ENCODE data around the gene YLPM1. TPM values are rescaled to one million over a fixed set of nuclear protein-coding genes. Genes with fewer than 3 reads are reported as not detected.

The YLPM1 gene
- polyA plus RNA-seq, 6 donors from 2014 or later, result 5.4 to 27.1 (median 12.1) TPM

DNA sequence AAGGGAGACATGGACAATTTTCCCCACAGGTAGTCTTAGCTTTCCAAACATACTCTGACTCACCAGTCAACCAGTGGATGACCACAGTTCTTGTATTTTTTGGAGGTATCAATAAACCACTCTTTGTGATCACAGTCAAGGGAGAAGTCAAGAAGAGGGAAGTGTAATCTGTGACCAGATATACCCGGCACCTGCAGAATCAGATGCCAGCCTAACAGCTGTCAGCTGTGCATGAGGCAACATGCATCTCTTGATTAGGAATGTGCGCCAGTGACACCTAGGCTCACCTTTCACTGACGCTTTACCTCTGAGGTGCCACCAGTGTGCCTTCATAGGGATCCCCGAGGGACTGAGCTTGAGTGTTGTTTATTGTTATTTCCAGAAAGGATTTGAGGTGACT lies 92.8 kb downstream of the YLPM1 start:
- Mint-ChIP-seq H3K4me3 (no peak overlapping the region), H3K36me3 (peaks cover 0 to 6% of the 10 kb centered on the region in 2 donors), H3K9me3 (no peaks in the 10 kb centered on the region), H3K4me1 (peaks cover 6 to 11% (median 8%) of the 10 kb centered on the region in 3 donors), H3K27me3 (no peaks in the 10 kb centered on the region), H3K27ac (peak overlapping the region in 2 of 6 donors; percentile 76 to 80)
- ATAC-seq (ENCODE audit: low read depth in 2 of 2) (peak; percentile 48 to 75), DNase-seq (no peak)

GRCh38 chr14:74856366-74856765 lies 93.2 kb downstream of the YLPM1 start:
- Mint-ChIP-seq H3K9me3 (no peaks in the 10 kb centered on the region), H3K27me3 (no peaks in the 10 kb centered on the region), H3K4me3 (no peak overlapping the region), H3K27ac (peak overlapping the region in 1 of 6 donors; percentile 5), H3K4me1 (peaks cover 6 to 13% (median 8%) of the 10 kb centered on the region in 3 donors), H3K36me3 (peaks cover 0 to 6% of the 10 kb centered on the region in 2 donors)
- DNase-seq (no peak), ATAC-seq (ENCODE audit: low read depth in 2 of 2) (no peak)

DNA sequence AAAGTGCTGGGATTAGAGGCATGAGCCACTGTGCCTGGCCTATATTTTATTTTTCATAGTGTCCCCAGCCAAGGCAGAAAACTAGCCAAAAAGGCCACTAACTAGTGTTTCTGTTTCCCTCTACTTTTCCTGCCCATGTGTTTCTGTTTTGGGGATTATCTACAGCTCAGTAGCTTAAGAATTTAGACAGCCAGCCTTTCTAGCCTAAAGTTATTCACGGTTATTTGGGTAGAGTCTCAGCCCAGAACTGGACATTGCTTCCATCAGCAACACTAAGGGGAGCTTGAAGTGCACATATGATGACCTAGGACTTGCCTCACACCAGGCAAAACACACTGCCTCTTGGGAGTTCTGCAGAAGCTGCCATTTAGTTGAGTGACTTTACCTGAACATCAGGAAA lies 94.9 kb downstream of the YLPM1 start:
- Mint-ChIP-seq H3K27me3 (no peaks in the 10 kb centered on the region), H3K36me3 (peaks cover 0 to 6% of the 10 kb centered on the region in 2 donors), H3K27ac (no peak overlapping the region), H3K9me3 (no peaks in the 10 kb centered on the region), H3K4me1 (peaks cover 4 to 10% (median 4%) of the 10 kb centered on the region in 3 donors), H3K4me3 (no peak overlapping the region)
- DNase-seq (no peak), ATAC-seq (ENCODE audit: low read depth in 2 of 2) (no peak)

DNA sequence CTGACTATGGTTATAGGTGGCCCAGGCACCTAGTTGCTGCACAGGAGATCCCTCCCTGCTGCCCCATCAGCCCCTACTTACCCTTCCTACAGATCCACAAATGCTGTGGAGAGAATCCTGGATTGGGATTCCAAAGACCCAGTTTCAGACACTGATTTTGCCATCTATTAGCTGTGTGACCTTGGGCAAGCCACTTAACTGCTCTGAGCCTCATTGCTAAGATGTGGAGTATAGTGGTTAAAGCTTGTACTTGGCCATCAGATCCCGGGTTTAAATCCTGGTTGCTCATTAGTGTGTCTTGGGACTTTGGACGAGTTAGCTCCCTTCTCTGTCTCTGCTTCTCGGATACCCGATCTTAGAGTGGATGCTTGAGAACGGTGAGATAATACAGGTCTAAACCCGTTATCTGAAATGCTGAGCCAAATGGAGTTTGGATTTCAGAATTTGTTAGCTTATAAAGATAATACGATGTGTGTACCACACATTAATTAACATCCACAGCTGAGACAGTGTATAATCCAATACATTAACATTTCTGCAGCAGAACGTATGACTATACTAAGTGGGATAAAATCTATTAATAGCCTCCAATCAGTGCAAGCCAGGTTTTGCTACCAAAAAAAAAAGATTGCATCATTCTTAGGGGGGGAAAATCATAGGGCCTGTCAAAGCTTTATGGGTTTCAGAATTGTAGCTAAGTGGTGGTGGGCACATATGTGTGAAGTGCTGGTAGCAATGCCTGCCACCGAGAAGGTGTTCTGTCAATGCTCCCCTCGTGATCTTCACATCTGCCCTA lies 96.8 kb downstream of the YLPM1 start:
- Mint-ChIP-seq H3K9me3 (no peaks in the 10 kb centered on the region), H3K4me1 (peaks cover 0 to 8% (median 5%) of the 10 kb centered on the region in 3 donors), H3K36me3 (peaks cover 0 to 6% of the 10 kb centered on the region in 2 donors), H3K27me3 (no peaks in the 10 kb centered on the region), H3K27ac (no peak overlapping the region), H3K4me3 (no peak overlapping the region)
- ATAC-seq (ENCODE audit: low read depth in 2 of 2) (no peak), DNase-seq (no peak)

DNA sequence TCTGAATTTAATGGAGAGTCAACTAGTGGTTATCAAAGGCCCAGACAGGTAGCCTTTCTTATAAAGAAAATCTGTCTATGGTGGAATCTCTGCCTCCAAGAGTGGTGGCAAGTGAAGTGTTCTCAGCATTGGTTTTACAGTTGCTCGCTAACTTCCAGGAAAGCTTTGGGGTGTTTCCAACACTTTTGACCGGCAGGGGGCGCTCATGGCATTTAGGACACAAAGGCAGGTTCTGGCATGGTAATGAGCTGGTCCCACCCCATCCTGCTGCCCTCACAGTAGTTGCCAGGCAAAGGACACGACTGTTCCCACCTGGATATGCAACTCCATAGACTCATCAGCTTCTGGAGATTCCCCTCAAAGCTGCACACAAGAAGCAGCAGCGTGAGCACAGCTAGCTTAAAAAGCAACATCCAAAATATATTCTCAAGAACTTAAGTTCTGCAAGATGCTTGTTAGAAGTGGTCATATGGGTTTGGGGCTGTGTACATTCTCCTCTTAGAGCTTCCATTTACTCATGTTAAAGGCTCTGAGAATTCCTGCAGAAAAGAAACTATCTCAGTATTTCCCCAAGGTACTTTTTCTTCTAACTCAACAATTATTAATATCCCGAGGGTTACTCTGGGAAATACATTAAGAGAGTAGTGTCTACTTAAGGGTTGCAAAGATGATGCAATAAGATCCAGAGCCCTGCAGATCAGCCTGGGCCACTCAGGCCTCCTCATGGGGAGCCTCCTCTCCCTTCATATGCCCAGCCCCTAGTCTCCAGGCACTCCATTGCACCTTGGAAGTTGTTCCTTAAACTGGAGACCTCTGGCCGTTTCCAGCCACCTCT lies 98.0 kb downstream of the YLPM1 start:
- peaks cover 0 to 8% (median 5%) of the 10 kb centered on the region in 3 donors for H3K4me1 Mint-ChIP-seq
- ATAC-seq (ENCODE audit: low read depth in 2 of 2) (peak; percentile 73 to 84), DNase-seq (peak; percentile 79)
- H3K9me3 Mint-ChIP-seq, result no peaks in the 10 kb centered on the region
- H3K27ac Mint-ChIP-seq, result no peak overlapping the region
- no peaks in the 10 kb centered on the region for H3K27me3 Mint-ChIP-seq
- H3K4me3 Mint-ChIP-seq, result no peak overlapping the region
- peaks cover 0 to under 1% of the 10 kb centered on the region in 2 donors for H3K36me3 Mint-ChIP-seq

- DNase-seq (no peak), ATAC-seq (ENCODE audit: low read depth in 2 of 2) (no peak)
- H3K9me3 Mint-ChIP-seq, result no peaks in the 10 kb centered on the region
- peaks cover 0 to 8% (median 5%) of the 10 kb centered on the region in 3 donors for H3K4me1 Mint-ChIP-seq
- H3K27me3 Mint-ChIP-seq, result no peaks in the 10 kb centered on the region
- no peaks in the 10 kb centered on the region for H3K36me3 Mint-ChIP-seq
- no peak overlapping the region for H3K4me3 Mint-ChIP-seq
- peak overlapping the region in 1 of 6 donors; percentile 22 for H3K27ac Mint-ChIP-seq
These were observed 98.6 kb downstream of the YLPM1 start for GRCh38 chr14:74861734-74862090.

GRCh38 chr14:74863274-74863673 lies 100.2 kb downstream of the YLPM1 start:
- Mint-ChIP-seq H3K27ac (no peak overlapping the region), H3K9me3 (no peaks in the 10 kb centered on the region), H3K4me3 (peak overlapping the region in 1 of 8 donors; percentile 19), H3K36me3 (no peaks in the 10 kb centered on the region), H3K4me1 (peaks cover 0 to 8% (median 5%) of the 10 kb centered on the region in 3 donors), H3K27me3 (no peaks in the 10 kb centered on the region)
- ATAC-seq (ENCODE audit: low read depth in 2 of 2), result no peak
- no peak for DNase-seq

GRCh38 chr14:74864198-74864597 lies 101.1 kb downstream of the YLPM1 start:
- ATAC-seq (ENCODE audit: low read depth in 2 of 2), result no peak
- peak overlapping the region in 1 of 6 donors; percentile 10 for H3K27ac Mint-ChIP-seq
- DNase-seq, result no peak
- no peaks in the 10 kb centered on the region for H3K27me3 Mint-ChIP-seq
- H3K36me3 Mint-ChIP-seq, result no peaks in the 10 kb centered on the region
- H3K9me3 Mint-ChIP-seq, result no peaks in the 10 kb centered on the region
- H3K4me3 Mint-ChIP-seq, result no peak overlapping the region
- peaks cover 0 to 8% (median 5%) of the 10 kb centered on the region in 3 donors for H3K4me1 Mint-ChIP-seq

- H3K4me1 Mint-ChIP-seq, result peaks cover 0 to 8% (median 5%) of the 10 kb centered on the region in 3 donors
- no peak overlapping the region for H3K4me3 Mint-ChIP-seq
- no peaks in the 10 kb centered on the region for H3K36me3 Mint-ChIP-seq
- no peak for ATAC-seq (ENCODE audit: low read depth in 2 of 2)
- DNase-seq, result no peak
- H3K9me3 Mint-ChIP-seq, result no peaks in the 10 kb centered on the region
- H3K27ac Mint-ChIP-seq, result no peak overlapping the region
- H3K27me3 Mint-ChIP-seq, result no peaks in the 10 kb centered on the region
These were observed 102.0 kb downstream of the YLPM1 start for GRCh38 chr14:74865156-74865555.

GRCh38 chr14:74866708-74867389 lies 103.7 kb downstream of the YLPM1 start:
- DNase-seq (no peak), ATAC-seq (ENCODE audit: low read depth in 2 of 2) (no peak)
- no peak overlapping the region for H3K27ac Mint-ChIP-seq
- peaks cover 0 to 8% (median 2%) of the 10 kb centered on the region in 3 donors for H3K4me1 Mint-ChIP-seq
- H3K36me3 Mint-ChIP-seq, result no peaks in the 10 kb centered on the region
- no peak overlapping the region for H3K4me3 Mint-ChIP-seq
- H3K9me3 Mint-ChIP-seq, result no peaks in the 10 kb centered on the region
- H3K27me3 Mint-ChIP-seq, result no peaks in the 10 kb centered on the region

DNA sequence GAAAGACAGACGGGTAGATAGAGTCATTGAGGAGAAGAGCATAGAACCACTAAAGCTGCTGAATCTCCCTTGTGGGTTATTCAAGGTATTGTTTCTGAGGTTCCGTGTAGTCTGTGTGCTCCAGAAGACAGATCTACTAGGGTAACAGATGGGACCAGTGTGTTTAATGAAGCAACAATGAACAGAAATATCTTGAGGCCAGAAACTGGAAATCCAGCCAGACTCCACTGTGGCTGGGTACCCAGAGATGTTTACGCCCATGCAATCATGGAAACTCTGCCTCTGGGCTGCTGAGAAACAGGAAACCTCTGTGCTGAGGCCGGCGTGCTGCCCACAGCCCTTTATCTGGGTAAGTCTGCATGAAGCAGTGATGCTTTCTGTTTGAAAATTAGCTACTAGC lies 104.6 kb downstream of the YLPM1 start:
- H3K27ac Mint-ChIP-seq, result no peak overlapping the region
- H3K36me3 Mint-ChIP-seq, result no peaks in the 10 kb centered on the region
- no peak overlapping the region for H3K4me3 Mint-ChIP-seq
- peaks cover 0 to 8% (median under 1%) of the 10 kb centered on the region in 3 donors for H3K4me1 Mint-ChIP-seq
- ATAC-seq (ENCODE audit: low read depth in 2 of 2) (no peak), DNase-seq (no peak)
- H3K9me3 Mint-ChIP-seq, result no peaks in the 10 kb centered on the region
- no peaks in the 10 kb centered on the region for H3K27me3 Mint-ChIP-seq

- Mint-ChIP-seq H3K4me1 (peaks cover 0 to 2% (median under 1%) of the 10 kb centered on the region in 3 donors), H3K36me3 (no peaks in the 10 kb centered on the region), H3K27me3 (no peaks in the 10 kb centered on the region), H3K27ac (no peak overlapping the region), H3K4me3 (no peak overlapping the region), H3K9me3 (no peaks in the 10 kb centered on the region)
- DNase-seq, result no peak
- no peak for ATAC-seq (ENCODE audit: low read depth in 2 of 2)
These were observed 105.6 kb downstream of the YLPM1 start for GRCh38 chr14:74868739-74869138.

DNA sequence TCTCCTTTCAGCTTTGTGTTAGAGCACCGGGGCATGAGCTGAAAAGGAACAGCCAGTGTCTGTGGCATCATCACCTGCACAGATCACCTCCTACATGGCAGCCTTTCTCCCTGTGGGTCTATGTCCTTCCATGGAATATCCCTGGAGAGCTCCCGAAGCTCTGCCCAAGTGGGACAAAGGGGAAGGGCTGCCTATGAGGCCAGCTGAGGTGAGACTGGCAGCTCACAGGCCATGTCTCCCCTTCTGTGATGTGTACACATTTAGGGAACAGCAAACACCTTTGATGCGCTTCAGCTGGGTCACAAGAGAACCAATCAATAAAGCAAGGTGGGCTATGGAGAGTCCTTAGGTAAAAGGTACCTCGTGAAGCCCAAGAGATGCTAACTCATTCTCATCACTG lies 108.7 kb downstream of the YLPM1 start:
- H3K36me3 Mint-ChIP-seq, result no peaks in the 10 kb centered on the region
- no peaks in the 10 kb centered on the region for H3K9me3 Mint-ChIP-seq
- H3K27ac Mint-ChIP-seq, result peak overlapping the region in 1 of 6 donors; percentile 58
- no peaks in the 10 kb centered on the region for H3K27me3 Mint-ChIP-seq
- no peak for DNase-seq
- H3K4me1 Mint-ChIP-seq, result peaks cover 16 to 17% (median 16%) of the 10 kb centered on the region in 3 donors
- no peak overlapping the region for H3K4me3 Mint-ChIP-seq
- no peak for ATAC-seq (ENCODE audit: low read depth in 2 of 2)

Data from naive B cell (primary cell).